SKM-1 treated with dmso at 0.1 percent for 144 hours (cell line): Measurements from ENCODE around the gene C1orf35.
"Not testable (repeated sequence)": the region's sequence is repeated elsewhere in the genome, so short reads cannot be mapped to it uniquely, and the experiment has no call there.

ENCODE experiments used
- DNase-seq: peaks from one replicate; lab custom pipeline; 2025; ENCODE audit not compliant: unreplicated experiment; lab: John Stamatoyannopoulos, UW

Gene C1orf35

DNA sequence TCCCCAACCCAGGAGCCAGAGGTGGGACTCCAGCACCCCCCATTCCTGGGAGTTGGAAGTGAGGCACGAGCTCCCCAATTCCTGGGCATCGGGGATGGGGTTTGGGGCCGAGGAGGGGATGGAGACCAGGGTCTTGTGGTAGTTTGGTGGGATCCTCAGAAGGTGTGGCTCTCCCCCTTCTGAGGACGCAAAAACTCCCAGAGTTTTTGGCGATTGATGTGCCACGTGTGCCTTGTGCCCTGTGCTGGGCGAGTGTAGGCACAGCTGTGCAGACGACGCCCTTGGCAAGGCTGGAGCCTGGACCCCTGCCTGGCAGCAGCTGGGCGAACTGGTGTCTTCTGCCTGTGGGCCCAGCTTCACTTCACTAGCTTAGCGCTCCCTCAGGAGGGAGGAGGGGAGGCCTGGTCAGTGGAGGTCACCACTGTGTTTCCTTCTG is 39.6 kb upstream of the C1orf35 start:
- no peak for DNase-seq

DNA sequence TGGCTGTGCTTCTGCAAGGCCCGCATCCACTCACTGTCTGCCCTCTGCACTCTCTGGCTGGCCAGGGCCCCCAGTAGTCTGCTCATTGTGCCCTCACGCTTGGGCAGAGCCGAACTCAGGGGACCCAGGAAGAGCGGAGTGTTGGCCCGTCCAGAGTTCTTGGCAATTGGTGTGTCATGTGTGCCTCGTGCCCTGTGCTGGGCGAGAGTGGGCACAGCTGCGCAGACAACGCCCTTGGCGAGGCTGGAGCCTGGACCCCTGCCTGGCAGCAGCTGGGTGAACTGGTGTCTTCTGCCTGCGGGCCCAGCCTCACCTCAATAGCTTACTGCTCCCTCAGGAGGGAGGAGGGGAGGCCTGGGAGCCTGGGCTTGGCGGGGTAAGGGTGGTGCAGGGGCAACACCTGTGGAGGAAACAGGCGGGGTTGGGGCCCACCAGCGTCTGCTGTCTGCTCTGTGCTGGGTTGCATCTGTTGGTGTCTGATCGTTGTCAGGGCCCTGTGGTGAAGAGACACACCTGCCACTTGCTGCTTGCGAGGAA is 39.1 kb upstream of the C1orf35 start:
- no peak for DNase-seq

DNA sequence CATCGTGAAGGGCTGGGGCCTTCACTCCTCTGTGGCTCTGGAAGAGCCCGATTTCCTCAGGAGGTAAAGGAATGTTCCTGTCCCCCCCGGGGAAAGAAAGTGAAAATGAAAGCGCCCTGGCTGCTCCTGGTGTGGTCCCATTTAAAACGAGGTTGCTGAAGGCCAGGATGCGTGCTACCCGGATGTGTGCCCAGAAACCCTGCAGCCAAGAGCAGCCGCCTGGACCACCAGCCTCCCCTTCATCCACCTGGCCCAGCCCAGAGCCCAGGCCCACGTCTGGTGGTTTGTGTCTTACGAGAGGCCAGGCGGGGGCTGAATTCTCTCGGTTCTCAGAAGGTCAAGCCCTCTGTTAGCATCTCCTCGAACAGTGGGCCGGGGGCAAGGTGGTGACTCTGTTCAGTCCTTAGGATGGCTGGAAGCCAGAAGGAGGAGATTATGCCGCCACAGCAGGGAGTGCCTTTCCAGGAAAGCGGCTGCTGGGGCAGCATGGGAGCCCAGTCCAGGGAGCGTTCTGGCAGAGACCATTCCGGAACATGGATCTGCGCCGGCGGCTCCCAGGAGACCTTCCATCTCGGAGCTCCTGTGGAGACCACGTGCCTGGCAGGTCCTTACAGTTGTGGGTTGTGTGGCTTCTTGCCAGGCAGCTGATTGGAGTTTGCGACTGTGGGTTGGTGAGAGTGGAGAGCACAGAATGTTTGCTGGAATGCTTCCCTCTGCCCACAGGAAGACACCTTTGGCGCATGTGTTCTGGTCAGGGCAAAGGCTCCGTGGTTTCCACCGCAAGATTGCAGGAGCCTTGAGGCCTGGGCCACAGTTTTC is 38.3 kb upstream of the C1orf35 start:
- no peak for DNase-seq

DNA sequence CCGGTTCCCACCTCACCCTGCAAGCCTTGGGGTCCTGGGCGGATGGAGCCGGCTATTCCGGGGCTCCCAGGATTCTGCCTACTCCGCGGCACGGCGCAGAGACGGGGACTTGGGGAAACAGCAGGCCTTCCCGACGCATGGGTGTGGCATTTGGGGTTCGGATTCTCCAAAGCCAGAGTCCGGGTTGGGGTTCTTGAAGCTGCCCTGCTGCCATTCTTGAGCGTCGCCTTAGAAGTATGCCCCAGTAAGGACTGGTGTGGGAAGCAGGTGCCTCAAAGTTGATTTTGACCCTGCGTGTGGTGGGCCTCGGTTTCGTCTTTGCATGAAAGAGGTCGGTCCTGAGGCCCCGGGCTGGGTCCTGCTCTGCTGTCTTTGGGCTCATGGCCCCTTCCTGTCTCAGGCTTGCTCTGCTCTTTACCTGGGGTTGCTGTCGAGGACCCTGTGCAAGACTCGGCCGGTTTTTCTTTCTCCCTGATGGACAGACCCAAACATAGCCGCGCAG is 37.6 kb upstream of the C1orf35 start:
- DNase-seq, result no peak

DNA sequence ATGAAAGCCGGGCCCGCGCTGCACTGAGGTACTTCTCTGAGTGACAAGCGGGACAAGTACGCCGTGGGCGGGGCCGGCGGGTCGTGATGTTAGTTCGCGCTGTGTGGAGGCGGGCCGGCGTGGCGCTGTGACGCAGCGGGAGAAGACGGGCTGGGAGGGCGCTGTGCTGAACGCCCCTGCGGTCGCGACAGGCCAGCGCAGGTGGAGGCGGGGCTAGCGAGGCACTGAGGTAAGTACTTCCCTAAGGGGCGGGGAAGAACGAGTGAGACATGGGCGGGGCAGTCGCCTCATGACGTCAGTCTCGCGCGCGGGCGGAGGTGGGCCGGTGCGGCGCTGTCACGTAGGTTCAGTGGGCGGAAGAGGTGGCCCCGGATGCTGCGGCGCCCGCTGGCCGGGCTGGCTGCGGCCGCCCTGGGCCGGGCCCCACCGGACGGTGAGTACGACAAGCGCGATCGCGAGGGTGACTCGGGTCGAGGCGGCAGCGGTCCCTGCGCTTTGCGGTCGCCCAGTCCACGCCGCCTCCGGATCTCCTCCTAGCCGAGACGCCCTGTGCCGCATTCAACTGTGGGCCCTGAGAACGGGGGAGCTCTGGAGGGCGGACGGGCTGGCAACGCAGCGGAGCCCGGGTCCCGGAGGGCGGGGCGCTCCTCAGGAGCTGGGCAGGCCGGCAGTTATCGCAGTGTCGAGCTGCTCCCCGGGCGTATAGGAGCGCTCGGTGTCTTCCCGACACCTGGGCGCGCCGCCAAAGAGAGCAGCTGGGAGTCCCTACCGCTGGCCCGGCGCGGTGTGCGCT is 37.0 kb upstream of the C1orf35 start, which contains the start of gene GUK1:
Gene GUK1 (plus strand): TSS at position 349 of the 793 bp plus-strand sequence. CDS start 24 bp downstream, at position 373.
- DNase-seq, result peak; percentile 100

DNA sequence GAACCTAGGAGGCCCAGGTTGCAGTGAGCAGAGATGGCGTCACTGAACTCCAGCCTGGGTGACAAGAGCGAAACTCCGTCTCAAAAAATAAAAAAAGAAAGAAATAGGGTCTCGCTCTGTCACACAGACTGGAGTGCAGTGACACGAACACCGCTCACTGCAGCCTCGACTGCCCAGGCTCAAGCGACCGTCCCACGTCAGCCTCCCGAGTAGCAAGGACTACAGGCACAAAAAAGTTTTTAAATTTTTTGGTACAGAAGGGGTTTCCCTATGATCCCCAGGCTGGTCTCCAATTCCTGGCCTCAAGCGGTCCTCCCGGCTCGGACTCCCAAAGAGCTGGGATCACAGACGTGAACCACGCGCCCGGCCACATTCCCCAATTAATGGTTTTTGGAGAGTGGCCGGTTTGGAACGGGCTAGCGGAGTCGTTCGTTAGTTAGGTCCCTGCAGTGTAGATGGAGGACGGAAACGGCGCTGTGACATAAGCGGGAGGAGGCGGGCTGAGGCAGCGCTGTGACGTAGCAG is 36.3 kb upstream of the C1orf35 start:
- DNase-seq, result no peak

DNA sequence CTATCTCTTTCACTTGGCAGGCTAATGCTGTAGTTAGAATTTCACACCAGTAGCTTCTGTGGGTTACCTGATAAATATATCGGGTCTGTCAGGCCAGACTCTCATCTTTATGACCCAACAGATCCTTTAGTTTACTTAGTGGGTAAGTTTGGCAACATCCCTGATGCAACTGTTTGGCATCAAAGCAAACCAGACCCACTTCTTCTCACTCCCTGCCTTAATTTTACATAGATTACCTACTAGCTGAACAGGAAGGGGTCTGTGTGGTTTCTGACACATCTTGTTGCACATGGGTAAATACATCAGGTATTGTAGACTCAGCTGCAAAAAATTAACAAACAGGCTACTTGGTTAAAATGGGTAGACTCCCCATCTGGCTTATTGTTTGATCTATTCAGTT is 33.8 kb upstream of the C1orf35 start:
- DNase-seq, result peak; percentile 22

DNA sequence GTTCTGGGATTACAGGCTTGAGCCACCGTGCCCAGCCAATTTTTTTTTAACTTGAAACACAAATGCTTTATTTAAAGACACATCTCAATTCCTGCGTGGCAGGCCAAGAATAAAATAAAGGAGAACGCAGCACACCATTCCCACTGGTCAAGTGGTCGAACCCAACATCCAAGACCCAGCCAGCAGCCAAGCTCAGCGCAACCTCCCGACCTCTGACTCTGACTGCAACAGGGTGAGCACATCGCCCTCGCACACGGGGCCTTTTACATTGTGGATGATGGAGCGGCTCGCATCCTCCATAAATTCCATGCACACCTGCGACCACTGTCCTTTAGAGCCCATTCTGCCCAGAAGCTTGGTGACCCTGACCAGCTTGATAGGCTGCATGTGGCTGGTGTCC is 31.5 kb upstream of the C1orf35 start:
- DNase-seq, result no peak

DNA sequence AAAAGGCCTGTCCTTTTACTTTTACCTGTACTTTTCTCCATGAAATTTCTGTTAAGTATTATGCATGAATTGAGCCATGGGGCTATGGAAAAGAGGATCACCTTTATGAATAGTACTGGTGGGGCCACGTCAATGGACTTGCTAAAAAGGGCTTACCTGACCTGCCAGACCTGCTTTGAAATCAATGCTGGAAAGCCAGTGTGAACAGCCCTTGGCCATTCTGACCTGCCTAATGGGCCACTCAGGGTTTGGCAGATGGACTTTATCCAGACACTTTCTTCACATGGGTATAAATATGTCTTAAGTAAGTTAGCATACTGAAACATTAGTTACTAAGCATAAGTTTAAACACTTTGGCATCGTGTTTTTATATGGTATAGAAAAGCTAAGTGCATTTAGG is 28.6 kb upstream of the C1orf35 start:
- no peak for DNase-seq

DNA sequence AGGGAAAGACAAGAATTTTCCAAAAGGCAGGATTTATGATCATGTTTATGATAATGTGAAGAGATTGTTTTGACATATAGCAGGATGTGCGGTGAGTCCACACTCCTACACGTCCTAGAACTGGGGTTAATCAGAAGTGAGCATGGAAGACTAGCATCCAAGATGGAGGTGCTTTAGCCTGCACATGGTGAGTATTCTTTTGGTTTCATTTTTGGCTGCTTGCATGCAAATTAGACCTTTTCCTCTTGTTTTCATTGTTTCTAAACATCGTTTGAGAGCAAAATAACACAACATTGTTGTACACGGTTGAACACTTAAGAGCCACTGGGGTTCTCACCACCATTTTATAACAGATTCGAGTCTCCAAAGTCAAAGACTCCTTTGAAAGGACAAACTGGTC is 22.1 kb upstream of the C1orf35 start:
- no peak for DNase-seq

DNA sequence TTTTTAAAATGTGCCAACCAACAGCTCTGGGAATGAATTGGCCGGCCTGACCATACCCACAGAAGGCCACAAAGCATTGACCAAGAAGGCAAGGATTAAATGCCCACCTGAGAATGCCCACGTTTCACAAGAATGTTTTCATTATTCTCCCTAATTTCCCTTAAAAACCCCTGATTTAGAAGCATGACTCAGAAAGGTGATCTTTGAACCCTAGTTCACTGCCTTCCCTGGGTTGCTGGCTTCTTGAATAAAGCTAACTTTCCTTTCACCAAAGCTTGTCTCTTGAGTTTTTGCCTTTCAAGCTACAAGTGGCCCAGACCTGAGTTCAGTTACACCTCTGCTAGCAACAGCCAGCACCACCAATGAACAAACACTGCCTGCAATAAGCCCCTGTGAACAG is 20.4 kb upstream of the C1orf35 start:
- DNase-seq, result no peak

DNA sequence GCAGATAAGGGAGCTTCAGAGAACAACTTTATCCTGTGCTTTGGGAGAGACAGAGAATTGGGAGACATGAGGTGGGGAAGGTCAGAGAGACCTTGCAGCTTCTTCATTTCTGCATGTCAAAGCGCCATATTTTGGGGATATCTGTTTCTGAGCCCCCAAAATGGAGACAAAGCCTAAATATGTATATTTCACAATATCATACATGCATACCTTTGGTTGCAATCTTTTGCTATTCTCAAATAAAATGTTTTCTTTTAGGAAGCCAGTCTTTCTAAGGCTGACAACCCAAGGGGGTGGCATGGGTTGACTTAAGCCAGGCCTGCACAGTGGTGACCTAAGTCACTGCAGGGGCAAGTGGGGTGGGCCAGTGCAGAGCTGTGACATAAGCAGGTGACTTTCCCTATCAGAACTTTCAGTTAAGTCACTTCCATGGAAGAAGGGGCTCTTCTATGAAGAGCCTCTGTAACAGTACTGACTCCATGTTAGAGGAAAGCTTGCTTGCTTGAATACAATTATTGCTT is 19.9 kb upstream of the C1orf35 start:
- no peak for DNase-seq

DNA sequence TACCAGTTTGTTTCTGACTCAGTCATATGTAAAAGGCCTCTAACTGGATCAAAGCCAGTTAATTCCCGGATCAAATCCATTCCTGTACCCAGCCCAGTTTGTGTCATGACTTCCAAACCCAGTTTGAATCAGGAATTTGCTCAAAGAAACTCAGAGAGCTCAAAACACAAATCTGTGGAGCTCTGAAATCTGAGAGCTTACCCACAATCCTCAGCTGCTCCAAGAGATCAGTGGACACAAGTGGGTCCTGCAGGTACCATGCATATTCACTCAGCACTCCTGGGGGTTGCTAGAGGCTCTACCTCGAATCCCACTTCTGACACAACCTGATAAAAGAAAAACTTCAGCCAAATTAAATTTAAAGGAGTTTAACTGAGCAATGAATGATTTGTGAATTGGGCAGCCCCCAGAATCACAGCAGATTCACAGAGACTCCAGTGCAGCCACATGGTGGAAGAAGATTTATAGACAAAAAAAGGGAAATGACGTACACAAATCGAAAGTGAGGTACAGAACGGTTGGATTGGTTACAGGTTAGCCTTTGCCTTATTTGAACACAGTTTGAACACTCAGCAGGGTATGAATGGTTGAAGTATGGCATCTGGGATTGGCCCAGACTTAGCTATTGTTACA is 17.8 kb upstream of the C1orf35 start:
- DNase-seq, result no peak

DNA sequence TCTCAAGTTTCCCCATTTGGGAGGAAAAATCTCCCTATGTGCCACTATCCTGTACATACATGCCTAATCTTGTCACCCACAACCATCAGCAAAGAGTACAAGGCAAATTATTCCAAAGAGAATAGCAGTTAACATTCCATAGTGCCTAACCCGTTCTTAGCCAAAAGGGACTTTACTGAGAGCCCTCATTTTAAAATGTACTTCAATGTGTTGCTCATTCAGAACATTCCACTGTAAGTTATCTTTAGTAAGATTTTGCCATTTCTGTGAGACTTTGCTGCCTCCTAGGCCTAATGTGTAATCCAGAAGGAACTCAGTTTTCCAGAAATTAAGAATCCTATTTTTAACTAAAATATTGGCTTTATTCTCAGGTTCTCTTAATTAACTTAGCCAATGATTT is 17.2 kb upstream of the C1orf35 start:
- DNase-seq, result no peak

DNA sequence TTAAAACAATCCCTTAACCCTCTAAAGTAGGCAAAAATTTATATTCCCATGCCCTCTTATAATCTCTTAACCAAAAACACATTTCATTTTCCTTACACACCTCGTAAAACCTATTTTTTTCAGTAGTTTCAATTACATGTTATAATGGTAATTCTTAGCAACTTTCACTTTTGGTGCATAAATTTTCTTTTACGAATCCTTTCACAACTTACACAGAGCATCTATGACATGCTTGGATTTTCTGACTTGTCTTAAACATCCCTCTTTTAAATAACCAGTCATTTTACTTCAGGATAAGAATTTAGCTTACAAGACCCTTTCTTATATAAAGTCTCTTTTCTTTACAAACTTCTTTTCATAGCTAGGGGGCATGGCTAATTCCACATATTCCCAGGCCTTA is 14.9 kb upstream of the C1orf35 start:
- DNase-seq, result no peak

DNA sequence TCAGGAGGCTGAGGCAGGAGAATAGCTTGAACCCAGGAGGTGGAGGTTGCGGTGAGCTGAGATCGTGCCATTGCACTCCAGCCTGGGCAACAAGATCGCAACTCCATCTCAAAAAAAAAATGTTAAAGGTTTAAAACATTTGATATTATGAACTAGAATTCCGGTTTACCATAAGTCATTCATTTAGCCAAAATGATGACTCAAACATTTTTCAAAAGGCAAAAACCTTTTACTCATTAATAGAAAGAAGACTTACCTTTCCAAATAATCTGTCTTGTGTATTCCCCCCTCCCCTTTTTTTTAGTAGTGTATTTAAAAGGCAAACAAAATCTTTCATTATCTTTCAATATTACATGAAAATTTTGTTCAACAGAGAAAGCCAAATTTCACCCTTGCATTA is 14.2 kb upstream of the C1orf35 start:
- DNase-seq, result no peak

DNA sequence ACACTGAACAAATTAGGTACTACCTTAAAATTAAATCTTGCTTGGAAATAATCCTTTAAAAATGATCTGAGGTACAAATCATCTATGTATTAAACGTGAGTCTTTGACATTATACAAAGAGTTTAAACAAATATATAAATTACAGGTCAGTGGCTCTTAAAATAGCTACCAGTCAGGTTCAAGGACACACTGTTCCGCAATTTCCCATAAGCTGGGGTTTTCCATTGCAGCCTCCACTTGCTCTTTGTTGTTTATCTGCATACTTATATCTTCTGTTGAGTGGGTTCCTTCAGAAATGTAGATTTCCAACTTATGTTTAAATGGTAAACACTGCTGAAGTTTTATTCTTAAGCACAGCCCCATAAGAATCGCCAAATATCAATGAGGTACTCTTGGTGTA is 11.7 kb upstream of the C1orf35 start:
- DNase-seq, result no peak

DNA sequence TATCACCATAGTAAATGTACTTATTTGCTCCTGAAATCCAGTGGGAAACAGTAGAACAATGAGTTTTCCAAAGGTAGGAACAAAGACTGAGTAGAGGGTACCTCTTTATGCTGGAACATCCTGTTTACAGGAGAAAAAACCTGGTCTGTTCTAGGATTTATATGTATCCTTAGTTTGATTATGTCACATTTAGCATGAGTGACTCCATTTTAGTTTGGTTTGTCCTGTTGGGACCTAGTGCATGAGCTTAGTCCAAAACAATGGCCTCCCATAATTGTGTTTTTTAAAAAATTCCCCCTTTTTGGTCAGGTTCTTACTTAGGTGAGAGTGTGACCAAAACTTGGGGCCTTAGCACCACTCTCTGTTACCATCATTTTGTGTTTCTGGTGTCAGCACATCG is 9.5 kb upstream of the C1orf35 start:
- no peak for DNase-seq

DNA sequence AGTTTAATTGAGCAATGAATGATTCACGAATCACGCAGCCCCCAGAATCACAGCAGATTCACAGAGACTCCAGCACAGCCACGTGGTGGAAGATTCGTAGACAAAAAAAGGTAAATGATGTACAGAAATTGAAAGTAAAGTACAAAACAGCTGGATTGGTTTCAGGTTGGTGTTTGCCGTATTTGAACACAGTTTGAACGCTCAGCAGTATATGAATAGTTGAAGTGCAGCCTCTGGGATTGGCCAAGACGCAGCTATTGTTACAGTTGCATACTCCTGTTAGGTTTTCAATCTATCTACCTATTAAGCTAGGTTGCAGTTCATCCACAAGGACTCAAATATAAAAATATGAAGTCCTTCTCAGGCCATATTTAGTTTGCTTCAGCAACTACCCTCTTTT is 9.0 kb upstream of the C1orf35 start:
- DNase-seq, result no peak

DNA sequence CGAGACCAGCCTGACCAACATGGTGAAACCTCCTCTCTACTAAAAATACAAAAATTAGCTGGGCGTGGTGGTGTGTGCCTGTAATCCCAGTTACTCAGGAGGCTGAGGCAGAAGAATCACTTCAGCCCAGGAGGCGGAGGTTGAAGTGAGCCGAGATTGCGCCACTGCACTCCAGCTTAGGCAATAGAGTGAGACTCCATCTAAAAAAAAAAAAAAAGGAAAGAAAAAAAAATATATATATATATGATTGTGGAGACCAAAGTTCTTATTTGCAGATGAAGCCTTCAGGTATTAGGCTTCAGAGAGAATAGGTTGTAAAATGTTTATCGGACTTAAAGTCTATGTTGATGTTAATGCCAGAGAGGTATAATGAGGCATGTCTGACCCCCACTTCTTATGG is 8.2 kb upstream of the C1orf35 start:
- not testable (repeated sequence) for DNase-seq

DNA sequence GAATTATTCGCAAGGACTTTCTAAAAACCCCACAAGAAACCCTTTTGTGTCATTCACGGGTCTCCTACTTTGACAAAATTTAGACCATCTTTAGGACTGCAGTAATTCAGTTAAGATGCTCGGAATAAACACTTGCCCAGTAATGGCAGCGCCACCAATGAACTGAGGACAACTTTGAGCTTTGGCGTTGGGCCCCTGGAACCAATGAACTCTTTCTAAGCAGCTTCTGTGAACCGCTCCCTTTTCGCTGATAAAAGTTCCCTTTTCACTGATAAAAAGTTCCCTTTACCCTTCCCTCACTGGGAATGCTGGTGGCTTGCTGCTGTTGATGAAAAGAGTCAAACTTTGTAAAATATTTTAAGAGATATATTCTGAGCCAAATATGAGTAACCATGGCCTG is 7.4 kb upstream of the C1orf35 start:
- no peak for DNase-seq
